ENCODE results near the gene AGBL4.

The AGBL4 gene

GRCh38 chr1:48687282-48688045 lies 1336.3 kb downstream of the AGBL4 start:
- Histone ChIP-seq H3K9me3 (ENCODE audit: control insufficient read depth in 5 of 5, low read length in 5 of 5) (no peaks in the 10 kb centered on the region), H3K27me3 (ENCODE audit: control insufficient read depth in 5 of 5, insufficient read depth in 4 of 5, low read length in 5 of 5) (peaks cover 0 to under 1% (median 0%) of the 10 kb centered on the region in 5 donors), H3K4me3 (ENCODE audit: low read depth in 1 of 5, low read length in 5 of 5) (no peak overlapping the region), H3K27ac (ENCODE audit: low read depth, low read length) (no peak overlapping the region), H3K9ac (ENCODE audit: low read length in 5 of 5) (no peak overlapping the region), H3K4me1 (ENCODE audit: control insufficient read depth in 5 of 5, insufficient read depth in 5 of 5, low read length in 5 of 5) (peaks cover 0 to 13% (median 7%) of the 10 kb centered on the region in 5 donors), H3K36me3 (ENCODE audit: control insufficient read depth in 5 of 5, insufficient read depth in 5 of 5, low read length in 5 of 5) (no peaks in the 10 kb centered on the region)

DNA sequence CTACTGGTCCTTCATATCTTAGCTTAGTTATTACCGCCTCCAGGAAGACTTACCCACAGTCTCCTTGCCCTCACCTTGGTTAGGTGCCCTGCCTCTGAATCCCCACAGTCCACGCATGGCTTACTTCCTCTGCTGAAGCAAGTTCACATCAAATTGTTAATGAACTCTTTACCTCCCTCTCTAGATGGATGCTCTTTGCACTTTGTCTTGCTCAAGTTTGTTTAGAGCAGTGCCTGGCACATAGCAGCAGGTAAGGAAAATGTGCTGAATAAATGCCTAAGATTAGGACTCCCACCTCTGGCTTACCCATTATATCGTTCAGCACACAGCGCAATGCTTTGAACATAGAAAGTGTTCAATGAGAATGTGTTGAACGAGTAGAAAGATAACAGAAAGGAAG lies 1337.6 kb downstream of the AGBL4 start:
- peaks cover 0 to 21% (median 14%) of the 10 kb centered on the region in 5 donors for H3K4me1 ChIP-seq (ENCODE audit: control insufficient read depth in 5 of 5, insufficient read depth in 5 of 5, low read length in 5 of 5)
- no peaks in the 10 kb centered on the region for H3K36me3 ChIP-seq (ENCODE audit: control insufficient read depth in 5 of 5, insufficient read depth in 5 of 5, low read length in 5 of 5)
- no peaks in the 10 kb centered on the region for H3K27me3 ChIP-seq (ENCODE audit: control insufficient read depth in 5 of 5, insufficient read depth in 4 of 5, low read length in 5 of 5)
- H3K9ac ChIP-seq (ENCODE audit: low read length in 5 of 5): no peak overlapping the region
- no peak overlapping the region for H3K4me3 ChIP-seq (ENCODE audit: low read depth in 1 of 5, low read length in 5 of 5)
- H3K9me3 ChIP-seq (ENCODE audit: control insufficient read depth in 5 of 5, low read length in 5 of 5): no peaks in the 10 kb centered on the region
- no peak overlapping the region for H3K27ac ChIP-seq (ENCODE audit: low read depth, low read length)

GRCh38 chr1:48684381-48684780 lies 1339.4 kb downstream of the AGBL4 start:
- no peaks in the 10 kb centered on the region for H3K9me3 ChIP-seq (ENCODE audit: control insufficient read depth in 5 of 5, low read length in 5 of 5)
- no peak overlapping the region for H3K9ac ChIP-seq (ENCODE audit: low read length in 5 of 5)
- H3K4me1 ChIP-seq (ENCODE audit: control insufficient read depth in 5 of 5, insufficient read depth in 5 of 5, low read length in 5 of 5): peaks cover 4 to 36% (median 29%) of the 10 kb centered on the region in 5 donors
- H3K27me3 ChIP-seq (ENCODE audit: control insufficient read depth in 5 of 5, insufficient read depth in 4 of 5, low read length in 5 of 5): no peaks in the 10 kb centered on the region
- no peak overlapping the region for H3K4me3 ChIP-seq (ENCODE audit: low read depth in 1 of 5, low read length in 5 of 5)
- no peaks in the 10 kb centered on the region for H3K36me3 ChIP-seq (ENCODE audit: control insufficient read depth in 5 of 5, insufficient read depth in 5 of 5, low read length in 5 of 5)
- H3K27ac ChIP-seq (ENCODE audit: low read depth, low read length): no peak overlapping the region

DNA sequence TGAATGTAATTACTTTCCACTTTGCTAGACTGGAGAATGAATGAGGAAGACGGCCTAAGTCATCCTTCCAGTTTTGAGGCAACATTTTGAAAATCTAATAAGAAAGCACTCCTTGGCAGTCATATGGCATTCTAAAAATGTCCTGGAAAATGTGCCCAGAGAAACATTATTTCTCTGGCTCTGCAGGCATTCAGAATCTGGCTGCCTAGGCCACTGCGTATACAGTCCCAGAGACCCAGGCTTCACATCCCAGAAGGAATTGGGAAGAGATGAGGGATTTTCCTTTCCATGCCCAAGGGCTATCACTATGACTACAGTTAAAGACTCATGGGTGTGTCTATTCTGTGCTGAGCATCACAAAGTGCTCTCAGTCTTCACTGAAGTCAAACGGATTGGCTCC lies 1339.9 kb downstream of the AGBL4 start:
- no peaks in the 10 kb centered on the region for H3K36me3 ChIP-seq (ENCODE audit: control insufficient read depth in 5 of 5, insufficient read depth in 5 of 5, low read length in 5 of 5)
- H3K27ac ChIP-seq (ENCODE audit: low read depth, low read length): no peak overlapping the region
- no peak overlapping the region for H3K9ac ChIP-seq (ENCODE audit: low read length in 5 of 5)
- H3K9me3 ChIP-seq (ENCODE audit: control insufficient read depth in 5 of 5, low read length in 5 of 5): no peaks in the 10 kb centered on the region
- peaks cover 4 to 40% (median 32%) of the 10 kb centered on the region in 5 donors for H3K4me1 ChIP-seq (ENCODE audit: control insufficient read depth in 5 of 5, insufficient read depth in 5 of 5, low read length in 5 of 5)
- H3K4me3 ChIP-seq (ENCODE audit: low read depth in 1 of 5, low read length in 5 of 5): no peak overlapping the region
- H3K27me3 ChIP-seq (ENCODE audit: control insufficient read depth in 5 of 5, insufficient read depth in 4 of 5, low read length in 5 of 5): no peaks in the 10 kb centered on the region

DNA sequence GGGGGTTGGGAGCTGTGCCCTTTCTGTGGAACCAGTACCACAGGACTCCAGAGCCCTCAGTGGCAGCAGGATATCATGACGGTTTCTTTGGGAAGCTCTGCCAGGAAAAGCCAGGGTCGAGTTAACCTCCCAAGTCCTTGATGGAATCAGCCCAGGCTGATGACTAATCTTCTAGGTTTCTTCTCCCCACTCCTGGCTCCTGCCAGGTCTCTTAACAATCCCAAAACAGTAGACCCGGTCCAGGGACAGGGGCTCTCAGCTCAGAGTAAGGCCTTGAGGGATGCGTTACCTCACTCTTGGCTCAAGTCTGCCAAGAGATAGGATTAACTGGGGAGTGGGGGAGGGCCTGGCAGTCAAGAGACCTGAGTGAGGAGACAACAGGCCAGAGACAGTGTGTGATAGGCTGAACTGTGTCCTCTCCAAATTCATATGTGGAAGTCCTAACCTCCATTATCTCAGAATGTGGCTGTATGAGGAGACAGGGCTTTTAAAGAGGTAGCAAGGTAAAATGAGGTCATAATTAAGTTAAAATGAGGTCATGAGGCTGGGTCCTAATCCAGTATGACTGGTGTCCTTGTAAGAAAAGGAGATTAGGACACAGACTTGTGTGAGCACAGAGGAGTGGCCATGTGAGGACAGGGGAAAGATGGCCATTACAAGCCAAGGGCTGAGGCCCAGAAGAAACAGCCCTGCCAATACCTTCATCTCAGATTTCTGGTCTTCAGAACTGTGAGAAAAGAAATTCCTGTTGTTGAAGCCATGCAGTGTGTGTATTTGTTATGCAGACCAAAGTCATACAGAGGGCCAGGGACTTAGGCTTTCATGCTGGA lies 1342.1 kb downstream of the AGBL4 start:
- Histone ChIP-seq H3K36me3 (ENCODE audit: control insufficient read depth in 5 of 5, insufficient read depth in 5 of 5, low read length in 5 of 5) (no peaks in the 10 kb centered on the region), H3K27ac (ENCODE audit: low read depth, low read length) (no peak overlapping the region), H3K27me3 (ENCODE audit: control insufficient read depth in 5 of 5, insufficient read depth in 4 of 5, low read length in 5 of 5) (no peaks in the 10 kb centered on the region), H3K9me3 (ENCODE audit: control insufficient read depth in 5 of 5, low read length in 5 of 5) (no peaks in the 10 kb centered on the region), H3K4me3 (ENCODE audit: low read depth in 1 of 5, low read length in 5 of 5) (no peak overlapping the region), H3K4me1 (ENCODE audit: control insufficient read depth in 5 of 5, insufficient read depth in 5 of 5, low read length in 5 of 5) (peaks cover 4 to 45% (median 38%) of the 10 kb centered on the region in 5 donors), H3K9ac (ENCODE audit: low read length in 5 of 5) (no peak overlapping the region)

- no peaks in the 10 kb centered on the region for H3K9me3 ChIP-seq (ENCODE audit: control insufficient read depth in 5 of 5, low read length in 5 of 5)
- no peak overlapping the region for H3K27ac ChIP-seq (ENCODE audit: low read depth, low read length)
- H3K4me3 ChIP-seq (ENCODE audit: low read depth in 1 of 5, low read length in 5 of 5): no peak overlapping the region
- H3K9ac ChIP-seq (ENCODE audit: low read length in 5 of 5): no peak overlapping the region
- no peaks in the 10 kb centered on the region for H3K27me3 ChIP-seq (ENCODE audit: control insufficient read depth in 5 of 5, insufficient read depth in 4 of 5, low read length in 5 of 5)
- no peaks in the 10 kb centered on the region for H3K36me3 ChIP-seq (ENCODE audit: control insufficient read depth in 5 of 5, insufficient read depth in 5 of 5, low read length in 5 of 5)
- H3K4me1 ChIP-seq (ENCODE audit: control insufficient read depth in 5 of 5, insufficient read depth in 5 of 5, low read length in 5 of 5): peaks cover 4 to 45% (median 38%) of the 10 kb centered on the region in 5 donors
Measured at GRCh38 chr1:48680411-48681035, 1343.2 kb downstream of the AGBL4 start.

DNA sequence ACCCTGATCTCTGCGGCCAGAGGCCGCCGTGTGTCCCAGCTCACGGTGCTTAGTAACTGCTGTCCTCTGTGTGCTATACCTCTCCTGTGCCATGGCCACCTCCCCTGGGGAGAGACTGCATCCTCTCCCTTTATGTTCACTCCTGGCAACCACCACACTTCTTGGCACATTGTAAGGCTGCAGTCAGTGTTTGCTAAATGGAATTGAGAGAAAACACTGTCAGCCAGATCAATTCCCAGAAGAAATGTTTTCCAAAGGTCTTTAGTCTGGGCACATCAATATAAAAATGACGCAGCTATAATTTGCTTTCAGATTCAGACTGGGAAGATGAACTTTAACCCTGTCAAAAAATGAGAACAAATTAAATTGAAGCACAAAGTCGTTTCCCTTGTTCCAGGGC lies 1343.9 kb downstream of the AGBL4 start:
- Histone ChIP-seq H3K4me3 (ENCODE audit: low read depth in 1 of 5, low read length in 5 of 5) (no peak overlapping the region), H3K27me3 (ENCODE audit: control insufficient read depth in 5 of 5, insufficient read depth in 4 of 5, low read length in 5 of 5) (peaks cover 0 to 2% (median 0%) of the 10 kb centered on the region in 5 donors), H3K27ac (ENCODE audit: low read depth, low read length) (no peak overlapping the region), H3K36me3 (ENCODE audit: control insufficient read depth in 5 of 5, insufficient read depth in 5 of 5, low read length in 5 of 5) (no peaks in the 10 kb centered on the region), H3K4me1 (ENCODE audit: control insufficient read depth in 5 of 5, insufficient read depth in 5 of 5, low read length in 5 of 5) (peaks cover 4 to 45% (median 38%) of the 10 kb centered on the region in 5 donors), H3K9me3 (ENCODE audit: control insufficient read depth in 5 of 5, low read length in 5 of 5) (no peaks in the 10 kb centered on the region), H3K9ac (ENCODE audit: low read length in 5 of 5) (no peak overlapping the region)

DNA sequence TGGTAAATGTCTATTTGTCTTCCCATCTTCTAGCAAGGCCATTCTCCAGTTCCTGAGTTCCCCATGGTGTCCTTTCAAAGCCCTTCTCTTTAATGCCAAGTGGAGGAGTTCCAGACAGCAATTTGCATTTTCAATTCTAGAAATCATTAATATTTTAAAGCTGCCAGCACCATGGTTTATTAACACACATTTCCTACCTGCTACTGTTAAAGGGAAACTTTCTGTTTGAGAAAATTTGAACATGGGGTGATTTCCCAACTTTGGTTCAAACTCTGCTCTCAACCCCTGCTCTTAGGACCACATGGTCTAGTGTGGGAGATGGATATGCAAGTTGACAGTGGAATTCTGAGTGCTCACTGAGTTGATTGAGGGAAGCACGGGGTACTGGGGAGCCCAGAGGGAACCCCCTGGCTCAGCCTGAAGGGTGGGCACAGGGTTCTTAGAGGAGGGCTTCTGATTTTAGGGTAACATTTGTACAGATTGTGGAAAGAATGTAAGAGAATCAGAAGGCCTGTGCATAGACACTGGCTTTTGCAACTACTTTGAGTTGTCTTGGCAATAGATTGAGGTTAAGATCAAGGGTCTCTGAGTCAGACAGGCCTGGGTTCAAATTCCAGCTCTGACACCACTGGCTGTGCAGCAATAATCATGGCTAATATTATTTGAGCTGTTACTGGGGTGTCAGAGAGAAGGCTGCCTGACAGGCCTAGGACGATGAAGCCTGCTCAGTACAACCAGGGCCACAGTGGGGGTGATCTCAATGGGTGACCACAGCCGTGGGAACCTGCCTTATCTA lies 1344.8 kb downstream of the AGBL4 start:
- no peak overlapping the region for H3K27ac ChIP-seq (ENCODE audit: low read depth, low read length)
- peaks cover 0 to 2% (median 0%) of the 10 kb centered on the region in 5 donors for H3K27me3 ChIP-seq (ENCODE audit: control insufficient read depth in 5 of 5, insufficient read depth in 4 of 5, low read length in 5 of 5)
- H3K9me3 ChIP-seq (ENCODE audit: control insufficient read depth in 5 of 5, low read length in 5 of 5): no peaks in the 10 kb centered on the region
- H3K9ac ChIP-seq (ENCODE audit: low read length in 5 of 5): no peak overlapping the region
- H3K4me1 ChIP-seq (ENCODE audit: control insufficient read depth in 5 of 5, insufficient read depth in 5 of 5, low read length in 5 of 5): peaks cover 4 to 39% (median 33%) of the 10 kb centered on the region in 5 donors
- no peak overlapping the region for H3K4me3 ChIP-seq (ENCODE audit: low read depth in 1 of 5, low read length in 5 of 5)
- H3K36me3 ChIP-seq (ENCODE audit: control insufficient read depth in 5 of 5, insufficient read depth in 5 of 5, low read length in 5 of 5): no peaks in the 10 kb centered on the region

DNA sequence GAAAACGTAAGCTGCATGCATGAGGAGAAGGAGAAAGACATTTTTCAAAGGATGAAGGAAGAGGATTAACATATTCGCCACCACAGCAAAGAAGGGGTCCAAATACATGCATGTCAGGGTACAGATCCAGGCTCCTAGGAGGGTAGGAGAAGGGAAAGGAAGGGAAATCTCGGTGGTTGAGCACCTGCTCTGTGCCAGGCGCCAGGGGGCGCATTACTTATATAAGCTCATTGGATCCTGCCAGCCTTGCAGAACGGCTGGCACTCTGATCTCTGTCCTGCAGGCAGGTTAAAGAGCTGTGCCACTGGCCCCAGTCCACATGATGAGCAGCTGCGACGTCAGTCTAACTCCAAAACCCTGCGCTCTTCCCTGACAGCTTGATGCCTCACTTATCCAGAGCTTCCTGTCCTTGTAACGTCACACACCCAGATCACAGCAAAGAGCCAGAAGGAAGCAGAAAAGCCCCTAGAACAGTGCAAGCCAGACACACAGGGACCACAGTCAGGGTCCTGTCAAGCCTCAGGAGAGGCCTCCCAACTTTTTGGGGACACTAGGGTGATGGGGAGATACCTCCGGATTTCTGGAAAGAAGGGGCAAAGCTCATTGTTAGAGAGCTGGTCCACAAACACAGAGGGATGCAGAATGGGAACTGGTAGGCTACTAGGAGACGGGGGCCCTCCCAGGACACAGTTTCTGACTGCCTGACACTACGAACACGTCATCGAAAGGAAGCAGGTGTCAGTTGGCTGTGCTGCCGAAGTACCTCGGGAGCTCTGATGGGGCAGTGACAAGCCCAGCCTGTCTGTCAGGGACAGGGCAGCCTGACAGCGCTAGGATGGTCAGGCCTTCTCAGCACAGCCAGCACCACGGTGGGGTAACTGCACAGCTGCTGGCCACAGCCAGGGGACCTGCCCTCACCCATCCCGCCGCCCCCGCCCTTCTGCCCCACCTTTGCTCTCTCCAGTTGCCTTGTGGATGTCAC lies 1346.2 kb downstream of the AGBL4 start:
- Histone ChIP-seq H3K27me3 (ENCODE audit: control insufficient read depth in 5 of 5, insufficient read depth in 4 of 5, low read length in 5 of 5) (peaks cover 0 to 3% (median 0%) of the 10 kb centered on the region in 5 donors), H3K4me1 (ENCODE audit: control insufficient read depth in 5 of 5, insufficient read depth in 5 of 5, low read length in 5 of 5) (peaks cover 4 to 39% (median 30%) of the 10 kb centered on the region in 5 donors), H3K36me3 (ENCODE audit: control insufficient read depth in 5 of 5, insufficient read depth in 5 of 5, low read length in 5 of 5) (no peaks in the 10 kb centered on the region), H3K9me3 (ENCODE audit: control insufficient read depth in 5 of 5, low read length in 5 of 5) (no peaks in the 10 kb centered on the region), H3K9ac (ENCODE audit: low read length in 5 of 5) (no peak overlapping the region), H3K27ac (ENCODE audit: low read depth, low read length) (no peak overlapping the region), H3K4me3 (ENCODE audit: low read depth in 1 of 5, low read length in 5 of 5) (no peak overlapping the region)
